GM18526 (cell line): ENCODE results near the gene PCAT6.

Experiments
- POLR2A ChIP-seq: IDR thresholded peaks from 3 replicates; pipeline ENCODE4 v1.6.1; 2011; ENCODE audit not compliant: insufficient read length; ENCODE audit errors: extremely low read depth

PCAT6 gene

DNA sequence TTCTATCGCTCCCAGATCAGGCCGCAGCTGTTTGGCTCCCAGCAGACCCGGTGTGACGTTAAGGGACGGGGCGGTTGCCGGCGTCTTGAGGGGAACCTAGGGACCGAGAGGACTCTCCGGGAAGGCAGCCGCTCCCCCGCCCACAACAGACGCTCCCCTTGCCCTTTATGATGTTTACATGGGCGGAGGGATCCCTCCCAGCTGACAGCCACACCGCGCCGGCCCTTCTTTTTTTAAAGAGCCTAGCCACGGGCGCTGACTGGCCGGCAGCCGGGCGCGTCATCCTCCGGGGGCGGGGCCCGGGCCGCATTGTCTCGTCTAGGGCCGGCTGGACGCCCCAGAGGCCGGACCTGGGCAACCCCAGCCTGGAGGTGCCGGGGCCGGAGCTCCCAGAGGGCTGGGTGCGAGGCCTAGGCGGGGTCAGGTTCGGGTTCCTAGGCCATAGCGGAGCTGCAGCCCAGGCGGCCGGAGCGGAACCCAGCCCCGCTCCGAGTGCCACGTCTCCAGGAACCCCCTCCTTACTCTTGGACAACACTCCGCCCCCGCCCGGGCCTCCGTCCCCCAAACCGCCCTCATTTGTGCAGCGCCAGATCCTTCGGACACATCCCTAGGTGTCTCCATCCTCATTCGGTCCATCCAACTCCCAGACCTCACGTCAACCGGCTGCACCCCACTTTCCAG is at the start of gene PCAT6:
Gene PCAT6, plus strand, starts transcription at position 340 of the 681 bp plus-strand sequence.
- peak; percentile 41 for TF ChIP-seq POLR2A

DNA sequence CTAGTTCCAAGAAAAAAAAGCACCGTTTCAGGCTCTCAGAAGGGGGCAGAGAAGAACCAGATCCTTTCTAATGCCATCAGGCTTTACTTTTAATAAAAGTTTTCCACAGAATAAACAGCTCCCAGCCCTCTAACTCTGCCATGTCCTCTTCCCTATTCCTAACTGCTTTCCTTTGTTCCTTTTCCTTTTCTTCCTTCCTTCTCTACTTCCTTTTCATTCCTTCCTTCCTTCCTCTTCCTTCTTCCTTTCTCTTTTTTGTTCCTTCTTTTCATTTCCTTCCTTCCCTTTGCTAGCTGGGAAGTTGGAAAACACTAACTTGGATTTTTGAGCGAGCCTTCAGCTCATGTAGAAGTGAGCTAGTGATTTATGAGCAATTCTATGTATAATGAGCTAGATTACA is 48.7 kb upstream of the PCAT6 start:
- TF ChIP-seq POLR2A, result no peak

DNA sequence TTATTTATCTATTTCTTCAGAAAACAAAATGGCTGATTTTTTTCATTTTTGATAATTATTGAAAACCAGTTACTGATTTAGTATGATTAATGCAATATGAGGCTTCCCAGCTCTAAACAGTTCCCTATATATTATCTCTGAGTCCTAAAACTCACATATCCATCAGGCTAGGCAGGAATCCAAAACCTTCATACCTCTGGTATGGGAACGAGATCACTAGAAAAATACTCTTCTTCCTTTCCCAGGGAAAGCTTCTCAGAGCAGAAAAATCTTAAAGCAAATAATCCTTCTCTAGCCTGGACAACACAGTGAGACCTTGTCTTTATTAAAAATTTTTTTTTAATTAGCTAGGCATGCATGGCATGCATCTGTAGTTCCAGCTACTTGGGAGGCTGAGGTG is 45.0 kb upstream of the PCAT6 start:
- TF ChIP-seq POLR2A, result no peak

DNA sequence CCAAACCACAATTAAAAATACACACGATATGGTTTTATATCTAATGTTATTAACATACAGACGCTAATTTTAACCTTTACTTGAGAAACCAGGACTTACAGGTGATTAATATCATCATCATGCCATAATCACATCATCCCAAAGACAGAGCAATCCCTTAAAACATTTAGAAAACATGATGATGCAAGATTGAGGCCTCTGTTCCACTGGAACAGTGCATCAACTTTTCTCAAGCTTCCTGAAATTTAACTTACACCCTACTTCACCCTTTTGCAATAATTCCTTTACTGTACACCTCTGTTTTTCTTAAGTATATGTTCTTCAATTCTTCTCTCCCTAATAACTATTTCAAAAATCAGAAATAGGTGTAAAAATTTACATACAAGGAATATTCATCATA is 40.6 kb upstream of the PCAT6 start:
- TF ChIP-seq POLR2A, result no peak

DNA sequence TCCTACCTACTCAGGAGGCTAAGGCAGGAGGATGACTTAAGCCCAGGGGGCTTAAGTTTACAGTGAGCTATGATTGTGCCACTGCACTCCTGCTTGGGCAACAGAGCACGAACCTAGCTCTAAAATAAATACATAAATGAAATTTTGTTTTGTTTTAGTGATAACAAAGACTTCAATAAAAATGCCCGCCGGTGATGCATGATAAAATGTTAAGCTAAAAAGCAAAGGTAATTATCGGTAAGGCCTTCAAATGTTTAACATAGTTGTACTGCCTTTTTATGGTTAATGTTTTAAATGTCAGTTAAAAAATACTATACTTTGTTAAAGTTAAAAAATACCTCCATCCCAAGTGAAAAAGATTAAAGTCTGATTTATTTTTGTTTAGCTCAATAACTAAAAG is 29.6 kb upstream of the PCAT6 start:
- TF ChIP-seq POLR2A, result no peak

DNA sequence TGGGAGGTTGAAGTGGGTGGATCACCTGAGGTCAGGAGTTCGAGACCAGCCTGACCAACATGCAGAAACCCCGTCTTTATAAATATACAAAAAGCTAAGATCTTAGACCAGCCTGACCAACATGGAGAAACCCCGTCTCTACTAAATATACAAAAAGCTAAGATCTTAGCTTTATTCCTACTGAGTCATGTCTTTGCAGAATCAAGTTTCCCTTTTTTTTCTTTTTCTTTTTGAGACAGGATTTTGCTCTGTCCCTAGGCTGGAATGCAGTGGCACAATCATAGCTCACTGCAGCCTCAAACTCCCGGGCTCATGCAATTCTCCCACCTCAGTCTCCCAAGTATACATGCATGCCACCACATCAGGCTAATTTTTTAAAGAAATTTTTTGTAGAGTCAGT is 23.9 kb upstream of the PCAT6 start:
- TF ChIP-seq POLR2A, result no peak

DNA sequence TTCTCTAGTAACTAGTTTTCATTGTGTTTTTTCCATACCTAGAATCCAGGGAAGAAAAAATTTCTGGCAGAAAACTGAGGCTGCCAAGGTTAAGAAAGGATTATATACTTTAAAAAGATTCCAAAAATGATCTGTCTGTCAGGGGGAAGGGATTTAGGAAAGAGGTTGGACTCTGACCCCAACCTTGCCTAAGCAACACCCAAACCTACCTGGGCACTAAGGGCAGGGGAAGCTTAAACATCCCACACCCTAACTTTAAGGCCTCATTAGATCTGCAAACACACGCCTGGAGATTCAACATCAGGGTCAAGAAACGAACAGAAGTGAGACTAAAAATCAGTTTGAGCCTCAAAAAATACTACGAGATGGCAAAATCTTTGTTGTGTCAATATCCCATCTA is 22.0 kb upstream of the PCAT6 start:
- TF ChIP-seq POLR2A, result no peak

DNA sequence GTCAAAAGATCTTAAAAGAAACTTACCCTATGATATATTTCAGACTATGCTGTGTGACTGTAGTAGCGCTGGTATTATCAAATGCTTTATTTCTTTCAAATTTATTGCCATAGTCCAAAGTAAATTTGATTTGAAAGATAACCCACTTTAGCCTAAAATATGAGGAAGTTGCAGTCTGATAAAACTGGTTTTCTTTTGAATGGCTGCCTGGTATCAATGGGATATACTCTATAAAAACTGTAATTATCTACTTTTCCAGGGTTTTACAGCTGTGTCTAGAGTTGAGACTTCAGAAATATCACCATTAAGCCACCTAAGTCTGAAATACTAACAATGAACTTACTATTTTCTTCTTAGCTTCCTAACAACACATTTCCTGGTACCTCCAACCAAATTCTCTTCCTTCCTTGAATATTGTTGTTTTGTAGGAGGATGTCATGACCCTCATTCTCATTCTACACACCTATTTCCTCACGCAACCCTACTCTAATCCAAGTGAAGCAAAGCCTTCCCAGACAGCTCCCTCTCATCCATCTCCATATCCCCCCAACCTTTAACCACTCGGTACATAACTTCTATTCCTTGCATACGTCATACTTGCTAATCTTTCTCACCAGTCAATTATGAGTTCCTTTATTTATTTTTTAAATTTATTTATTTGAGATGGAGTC is 19.5 kb upstream of the PCAT6 start:
- TF ChIP-seq POLR2A, result no peak

DNA sequence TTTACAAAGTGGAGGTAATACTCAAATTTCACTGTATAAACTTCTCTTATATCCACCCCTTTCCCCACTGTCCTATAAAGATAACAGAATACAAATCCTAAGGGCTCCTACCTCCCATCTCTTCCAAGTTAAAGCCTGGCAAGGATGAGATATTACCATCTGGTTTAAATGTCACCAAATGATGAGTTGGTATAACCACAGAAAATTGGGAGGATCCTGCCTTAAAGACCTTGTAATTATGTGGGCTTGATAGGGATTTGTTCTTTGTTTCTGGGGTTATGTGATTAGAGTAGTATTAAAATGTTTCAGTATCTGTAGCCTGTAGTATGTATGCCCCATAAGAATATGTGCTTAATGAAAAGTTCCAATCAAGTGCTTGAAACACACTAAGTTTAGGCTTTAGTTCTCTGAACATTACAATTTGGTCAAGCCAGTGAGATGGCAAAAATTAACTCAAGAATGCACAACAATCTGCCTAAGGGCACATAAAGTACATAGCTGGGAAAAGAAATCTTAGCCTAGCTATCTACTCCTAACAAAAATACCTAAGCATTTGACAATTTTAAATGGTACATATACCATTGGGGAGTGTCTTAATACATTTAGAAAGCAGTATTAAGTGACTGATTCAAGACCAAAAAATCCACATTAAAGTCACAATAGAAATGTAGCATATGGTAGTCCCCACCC is 16.6 kb upstream of the PCAT6 start:
- no peak for TF ChIP-seq POLR2A

DNA sequence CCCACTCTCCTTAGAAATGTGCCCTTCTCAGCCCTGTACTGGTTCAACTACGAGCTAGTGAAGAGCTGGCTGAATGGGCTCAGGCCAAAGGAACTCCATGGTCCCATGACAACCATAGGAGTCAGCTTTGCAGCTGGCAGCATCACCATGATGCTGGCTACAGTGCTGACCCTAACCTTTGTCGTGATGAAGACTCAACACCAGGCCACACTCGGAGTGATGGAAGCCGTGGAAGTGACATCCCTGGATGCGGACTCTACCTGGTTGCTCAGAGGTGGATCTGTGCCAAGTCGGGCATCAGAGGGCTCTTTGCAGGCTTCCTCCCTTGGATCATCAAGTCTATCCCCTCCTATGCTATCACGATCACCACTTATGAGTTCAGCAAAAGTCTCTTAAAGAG is 14.1 kb upstream of the PCAT6 start:
- TF ChIP-seq POLR2A, result no peak

DNA sequence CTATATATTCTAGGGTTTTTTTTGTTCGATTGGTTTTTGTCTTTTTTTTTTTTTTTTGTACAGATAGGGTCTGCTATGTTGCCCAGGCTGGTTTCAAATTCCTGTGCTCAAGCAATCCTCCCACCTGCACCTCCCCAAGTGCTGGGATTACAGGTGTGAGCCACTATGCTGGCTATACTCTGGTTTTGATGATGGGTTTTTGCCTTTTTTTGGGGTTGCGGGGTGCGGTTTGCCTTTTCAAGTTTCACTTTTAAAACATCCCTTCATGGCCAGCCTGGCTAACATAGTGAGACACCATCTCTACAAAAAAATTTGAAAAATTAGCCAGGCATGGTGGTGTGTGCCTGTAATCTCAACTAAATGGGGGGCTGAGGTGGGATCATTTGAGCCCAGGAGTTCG is 12.5 kb upstream of the PCAT6 start:
- no peak for TF ChIP-seq POLR2A

DNA sequence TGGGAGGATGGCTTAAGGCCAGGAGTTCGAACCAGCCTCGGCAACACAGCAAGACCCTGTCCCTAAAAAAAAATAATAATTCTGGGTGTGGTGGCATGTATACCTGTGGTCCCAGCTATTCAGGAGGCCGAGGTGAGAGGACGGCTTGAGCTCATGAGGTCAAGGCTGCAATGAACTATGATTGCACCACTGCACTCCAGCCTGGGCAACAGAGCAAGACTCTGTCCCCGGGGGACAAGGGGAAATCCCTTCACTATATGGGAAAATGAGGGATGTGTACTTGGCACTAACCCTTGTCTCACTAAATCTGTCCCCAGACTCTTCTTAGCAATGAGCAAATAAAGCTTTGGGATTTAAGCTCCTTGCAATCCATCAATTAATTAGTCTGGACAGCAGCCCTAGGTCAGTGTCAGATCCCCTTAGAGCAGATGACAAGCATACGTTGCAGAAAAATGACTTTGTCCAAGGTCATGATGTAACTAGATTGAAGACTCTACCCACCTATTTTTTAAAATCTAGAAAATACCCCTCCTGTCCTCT is 11.9 kb upstream of the PCAT6 start:
- TF ChIP-seq POLR2A, result no peak

DNA sequence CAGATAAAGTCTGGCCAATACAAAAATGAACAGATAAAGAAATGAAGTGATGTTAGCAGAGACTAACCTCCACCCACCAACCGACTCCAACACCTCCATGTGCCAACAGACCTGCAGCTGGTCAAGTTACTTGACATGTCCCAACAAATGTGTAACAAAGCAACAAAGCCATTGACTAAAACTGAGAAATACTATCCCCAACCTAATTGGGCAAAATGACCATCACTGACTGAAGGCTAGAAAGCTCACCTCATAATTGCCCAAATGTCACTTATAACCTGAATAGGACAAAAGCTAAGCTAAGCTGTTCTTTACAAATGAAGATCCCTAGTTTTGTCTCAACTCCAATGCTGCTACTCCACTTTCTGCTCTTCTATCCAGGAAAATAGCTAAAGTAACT is 10.0 kb upstream of the PCAT6 start:
- TF ChIP-seq POLR2A, result no peak

DNA sequence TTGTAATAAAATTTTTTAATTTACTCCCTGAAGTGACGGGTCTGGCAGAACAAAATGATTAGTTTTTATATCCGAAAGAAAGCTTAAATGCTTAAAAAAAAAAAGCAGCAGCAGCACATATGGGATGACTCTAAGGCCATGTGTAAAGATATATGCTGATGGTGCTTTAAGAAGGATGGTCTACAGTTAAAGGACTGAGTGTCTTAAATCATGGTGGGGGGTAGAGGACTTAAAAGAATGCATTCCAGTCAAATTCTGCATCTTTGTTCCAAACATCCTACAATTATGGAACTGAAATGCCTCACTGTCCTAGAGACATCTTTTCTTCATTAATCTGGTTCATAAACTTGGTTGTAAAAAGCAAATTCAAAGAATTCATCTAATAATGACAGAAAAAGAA is 9.6 kb upstream of the PCAT6 start:
- TF ChIP-seq POLR2A, result no peak

DNA sequence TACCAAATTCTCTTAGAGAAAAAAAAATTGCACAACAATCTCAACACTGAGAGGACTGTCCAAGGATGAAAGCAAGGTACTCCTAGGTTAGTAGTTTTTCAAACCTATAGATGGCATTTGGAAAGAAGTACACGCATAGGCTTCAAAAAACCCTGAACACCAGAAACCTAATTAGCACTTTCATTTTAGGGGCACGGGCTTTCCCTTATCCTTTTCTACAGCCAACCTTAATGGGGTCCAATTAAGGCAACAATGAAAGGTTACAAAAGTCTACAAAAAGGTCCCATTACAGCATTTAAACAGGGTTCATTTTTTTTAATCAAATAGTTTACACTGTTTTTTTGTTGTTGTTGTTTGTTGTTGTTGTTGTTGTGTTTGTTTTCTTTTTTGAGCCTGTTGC is 8.7 kb upstream of the PCAT6 start:
- no peak for TF ChIP-seq POLR2A
